HFFc6 (cell line): ENCODE results near the gene P2RX7. TPM values are rescaled to one million over a fixed set of nuclear protein-coding genes. Genes with fewer than 3 reads are reported as not detected.

ENCODE experiments used
- DNase-seq: peaks from one replicate; pipeline ENCODE4 v3.0.0-alpha.2; 2018
- H3K27ac Mint-ChIP-seq: 2 replicates; pipeline ENCODE4 v1.8.0; 2020; ENCODE audit warnings: mild to moderate bottlenecking, mixed read lengths
- H3K27me3 Mint-ChIP-seq: 2 replicates; pipeline ENCODE4 v1.8.0; 2021; ENCODE audit warnings: mild to moderate bottlenecking, moderate library complexity, mixed read lengths; ENCODE audit not compliant: insufficient read depth
- H3K36me3 Mint-ChIP-seq: 2 replicates; pipeline ENCODE4 v1.8.0; 2021; ENCODE audit warnings: low read depth, mixed read lengths
- H3K4me1 Mint-ChIP-seq: 2 replicates; pipeline ENCODE4 v1.8.0; 2020; ENCODE audit warnings: low read depth, mixed read lengths
- H3K4me3 Mint-ChIP-seq: 2 replicates; pipeline ENCODE4 v1.8.0; 2020; ENCODE audit warnings: mild to moderate bottlenecking, moderate library complexity, mixed read lengths
- H3K9me3 Mint-ChIP-seq: 2 replicates; pipeline ENCODE4 v1.8.0; 2020; ENCODE audit warnings: mild to moderate bottlenecking, mixed read lengths
- CTCF ChIP-seq: fragments of 200-600 bp; sonication (generic); IDR thresholded peaks from 2 replicates; pipeline ENCODE4 v1.5.0; 2021; ENCODE audit warnings: antibody characterized with exemption, mild to moderate bottlenecking
- total RNA-seq, 6 experiments: library from RNA; stranded (reverse); fragmentation: NEBNext Ultra II Directional; extraction: Animal tissue kit (Norgen Biotek cat#: 25700); gene quantifications; 2 replicates in 1 of 6; 3 replicates in 5 of 6; pipeline ENCODE4 v1.2.3, GENCODE V29; 2021

P2RX7 gene
- total RNA-seq, 6 experiments from 2014 or later = 0.17 to 0.32 (median 0.24) TPM

DNA sequence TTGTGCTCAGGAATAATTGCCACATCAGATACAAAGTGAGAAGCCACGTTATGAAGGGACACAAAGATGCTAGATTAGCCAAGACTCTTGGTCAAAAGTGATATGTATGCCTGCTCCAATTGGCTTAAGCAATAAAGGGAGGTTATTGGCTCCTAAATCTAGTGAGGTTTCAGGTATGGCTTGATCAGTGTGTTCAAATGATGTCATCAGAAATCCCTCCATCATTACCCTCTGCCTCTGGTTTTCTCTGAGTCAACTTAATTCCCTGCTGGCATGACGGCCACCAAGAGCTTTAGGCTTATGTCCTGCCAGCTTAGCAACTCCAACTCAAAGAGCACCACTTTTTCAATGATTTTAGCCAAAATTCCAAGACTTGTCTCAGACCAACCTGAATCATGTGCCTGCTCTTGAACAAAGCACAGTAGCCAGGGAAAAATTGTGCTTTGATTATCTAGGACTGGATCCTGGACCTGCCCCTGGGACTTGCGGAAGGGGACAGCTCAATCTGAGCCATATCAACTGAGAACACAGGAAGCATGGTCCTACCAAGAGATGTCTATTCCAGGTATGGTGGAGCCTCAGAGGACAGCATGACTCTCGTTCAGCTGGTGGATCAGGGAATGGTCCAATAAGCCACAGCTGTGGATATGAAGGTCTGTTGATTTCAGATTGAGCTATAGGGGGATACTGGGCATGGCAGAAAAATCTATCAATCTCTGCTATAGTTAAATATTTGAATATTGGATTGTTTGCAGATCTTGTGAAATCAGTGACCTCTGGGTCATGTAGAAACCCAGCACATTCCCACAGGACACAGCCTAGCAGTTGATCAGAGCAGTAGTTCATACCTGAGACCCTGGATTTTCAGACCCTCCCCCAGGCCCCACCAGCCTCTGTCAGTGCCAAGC lies 16.1 kb upstream of the P2RX7 start:
- Mint-ChIP-seq H3K27me3 (peaks cover 19% of the 10 kb centered on the region), H3K4me1 (peaks cover 5% of the 10 kb centered on the region; the same call in 1 of the 2 replicates), H3K36me3 (no peaks in the 10 kb centered on the region), H3K27ac (no peak overlapping the region), H3K9me3 (no peaks in the 10 kb centered on the region), H3K4me3 (no peak overlapping the region)
- DNase-seq = no peak
- no peak for TF ChIP-seq CTCF

DNA sequence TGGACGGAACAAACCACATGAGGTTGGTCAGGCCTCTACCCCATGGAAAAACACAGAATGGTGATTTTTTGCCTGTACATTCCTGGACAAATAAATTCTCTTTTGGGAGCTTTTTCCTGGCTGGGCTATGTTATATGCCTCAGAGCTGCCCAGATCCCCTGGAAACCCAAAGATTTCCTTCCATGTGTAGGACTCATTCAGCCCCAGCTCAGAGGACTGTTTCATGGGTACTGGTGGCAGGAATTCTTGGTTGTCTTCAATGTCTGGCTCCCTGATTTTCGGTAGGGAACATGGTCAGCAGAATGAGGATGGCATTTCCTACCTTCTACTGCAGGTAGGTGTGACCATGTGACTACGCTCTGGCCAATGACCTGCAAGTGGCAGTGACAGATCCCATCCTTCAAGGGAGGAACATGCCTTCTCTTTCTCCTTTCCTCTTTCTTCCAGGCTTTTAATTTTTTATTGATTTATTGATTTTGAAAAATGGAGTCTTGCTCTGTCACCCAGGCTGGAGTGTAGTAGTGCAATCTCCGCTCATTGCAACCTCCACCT lies 15.4 kb upstream of the P2RX7 start:
- DNase-seq = no peak
- Mint-ChIP-seq H3K27ac (no peak overlapping the region), H3K4me1 (peaks cover 5% of the 10 kb centered on the region; the same call in 1 of the 2 replicates), H3K27me3 (peaks cover 19% of the 10 kb centered on the region), H3K9me3 (no peaks in the 10 kb centered on the region), H3K36me3 (no peaks in the 10 kb centered on the region), H3K4me3 (no peak overlapping the region)
- no peak for TF ChIP-seq CTCF

GRCh38 chr12:121120323-121120722 lies 12.4 kb upstream of the P2RX7 start:
- DNase-seq = peak; percentile 8
- Mint-ChIP-seq H3K4me3 (no peak overlapping the region), H3K9me3 (no peaks in the 10 kb centered on the region; the same call in 1 of the 2 replicates), H3K36me3 (no peaks in the 10 kb centered on the region), H3K27ac (no peak overlapping the region), H3K4me1 (peaks cover 19% of the 10 kb centered on the region), H3K27me3 (peaks cover 33% of the 10 kb centered on the region)
- TF ChIP-seq CTCF = no peak

DNA sequence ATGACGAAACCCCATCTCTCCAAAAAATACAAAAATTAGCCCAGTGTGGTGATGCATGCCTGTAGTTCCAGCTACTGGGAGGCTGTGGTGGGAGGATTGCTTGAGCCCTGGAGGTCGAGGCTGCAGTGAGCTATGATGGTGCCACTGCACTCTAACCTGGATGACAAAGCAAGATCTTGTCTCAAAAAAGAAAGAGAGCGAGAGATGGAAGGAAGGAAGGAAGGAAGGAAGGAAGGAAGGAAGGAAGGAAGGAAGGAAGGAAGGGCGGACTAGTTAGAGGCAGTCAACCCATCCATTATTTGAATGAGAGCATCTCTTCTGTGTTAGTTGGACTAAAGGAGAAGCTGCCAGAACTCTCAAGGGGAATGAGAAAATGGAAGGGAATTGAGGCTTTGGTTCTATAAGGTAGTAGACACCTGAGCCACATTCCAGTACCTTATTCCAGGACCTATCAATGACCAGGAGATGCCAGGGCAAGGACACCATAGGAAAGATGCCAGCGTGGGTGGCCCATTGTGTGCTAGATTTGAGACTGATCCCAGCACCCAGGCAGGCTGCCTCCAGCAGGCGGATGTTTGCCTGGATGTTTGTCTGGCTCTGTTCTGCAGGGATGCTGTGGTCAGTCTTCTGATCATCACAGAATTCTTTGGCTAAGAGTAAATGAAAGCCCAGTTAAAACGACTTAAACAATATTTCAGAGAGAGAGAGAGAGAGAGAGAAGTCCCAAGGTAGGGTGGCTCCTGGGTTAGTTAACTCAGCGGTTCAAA lies 11.5 kb upstream of the P2RX7 start:
- Mint-ChIP-seq H3K4me1 (peaks cover 19% of the 10 kb centered on the region), H3K27me3 (peaks cover 32% of the 10 kb centered on the region)
- no peak for TF ChIP-seq CTCF

DNA sequence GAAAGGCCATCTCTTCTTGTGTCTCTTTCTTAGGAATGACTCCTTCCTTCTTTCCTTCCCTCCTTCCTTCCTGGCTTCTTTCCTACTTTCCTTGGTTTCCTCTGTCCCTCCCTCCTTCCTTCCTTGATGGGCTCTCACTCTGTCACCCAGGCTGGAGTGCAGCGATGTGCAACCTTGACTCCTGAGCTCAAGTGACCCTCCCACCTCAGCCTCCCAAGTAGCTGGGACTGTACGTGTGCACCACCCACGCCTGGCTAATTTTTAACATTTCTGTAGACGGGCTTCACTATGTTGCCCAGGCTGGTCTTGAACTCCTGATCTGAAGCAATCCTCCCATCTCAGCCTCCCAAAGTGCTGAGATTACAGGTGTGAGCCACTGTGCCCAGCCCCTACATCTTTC lies 10.9 kb upstream of the P2RX7 start:
- H3K27me3 Mint-ChIP-seq = peaks cover 29% of the 10 kb centered on the region
- no peaks in the 10 kb centered on the region for H3K36me3 Mint-ChIP-seq
- H3K27ac Mint-ChIP-seq = no peak overlapping the region
- H3K9me3 Mint-ChIP-seq = no peaks in the 10 kb centered on the region; the same call in 1 of the 2 replicates
- no peak for TF ChIP-seq CTCF
- no peak overlapping the region for H3K4me3 Mint-ChIP-seq
- peaks cover 19% of the 10 kb centered on the region for H3K4me1 Mint-ChIP-seq
- no peak for DNase-seq

More for the DNA sequence above, 11.5 kb upstream of the P2RX7 start:
- H3K4me3 Mint-ChIP-seq = no peak overlapping the region
- H3K36me3 Mint-ChIP-seq = no peaks in the 10 kb centered on the region
- H3K27ac Mint-ChIP-seq = no peak overlapping the region
- no peaks in the 10 kb centered on the region; the same call in 1 of the 2 replicates for H3K9me3 Mint-ChIP-seq
- no peak for DNase-seq
